Measurements from ENCODE around the gene SCP2D1. TPM values are rescaled to one million over a fixed set of nuclear protein-coding genes. Genes with fewer than 3 reads are reported as not detected.
A peak's percentile ranks its signal among the peaks of the same experiment; 100 is the strongest.

The SCP2D1 gene
- total RNA-seq, 1 donor from 2014 or later = not detected

DNA sequence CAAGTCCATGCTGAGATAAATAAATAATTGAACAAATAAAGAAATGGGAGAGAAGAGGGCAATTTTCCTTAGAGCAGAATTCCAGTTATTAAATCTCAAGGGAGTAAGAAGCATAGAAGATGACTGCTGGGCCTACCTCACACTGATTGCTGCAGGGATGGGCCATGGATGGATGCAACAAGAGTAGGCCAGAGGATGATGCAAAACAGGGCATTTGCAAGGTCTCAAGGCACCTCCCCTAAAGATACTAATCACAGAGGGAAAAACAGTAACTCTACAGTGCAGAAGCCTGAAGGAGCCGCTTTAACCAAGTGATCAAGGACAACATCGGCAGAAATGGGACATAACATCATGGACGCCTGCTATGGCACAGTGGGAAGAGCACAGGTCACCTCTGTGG is 1.7 kb upstream of the SCP2D1 start:
- Mint-ChIP-seq H3K36me3 (no peaks in the 10 kb centered on the region), H3K4me1 (ENCODE audit: unreplicated experiment) (no peaks in the 10 kb centered on the region), H3K27ac (no peak overlapping the region), H3K9me3 (no peaks in the 10 kb centered on the region), H3K4me3 (no peak overlapping the region), H3K27me3 (peaks cover 10% of the 10 kb centered on the region)
- no peak for DNase-seq (ENCODE audit: extremely low spot score, unreplicated experiment)
- TF ChIP-seq, protein P1, sequence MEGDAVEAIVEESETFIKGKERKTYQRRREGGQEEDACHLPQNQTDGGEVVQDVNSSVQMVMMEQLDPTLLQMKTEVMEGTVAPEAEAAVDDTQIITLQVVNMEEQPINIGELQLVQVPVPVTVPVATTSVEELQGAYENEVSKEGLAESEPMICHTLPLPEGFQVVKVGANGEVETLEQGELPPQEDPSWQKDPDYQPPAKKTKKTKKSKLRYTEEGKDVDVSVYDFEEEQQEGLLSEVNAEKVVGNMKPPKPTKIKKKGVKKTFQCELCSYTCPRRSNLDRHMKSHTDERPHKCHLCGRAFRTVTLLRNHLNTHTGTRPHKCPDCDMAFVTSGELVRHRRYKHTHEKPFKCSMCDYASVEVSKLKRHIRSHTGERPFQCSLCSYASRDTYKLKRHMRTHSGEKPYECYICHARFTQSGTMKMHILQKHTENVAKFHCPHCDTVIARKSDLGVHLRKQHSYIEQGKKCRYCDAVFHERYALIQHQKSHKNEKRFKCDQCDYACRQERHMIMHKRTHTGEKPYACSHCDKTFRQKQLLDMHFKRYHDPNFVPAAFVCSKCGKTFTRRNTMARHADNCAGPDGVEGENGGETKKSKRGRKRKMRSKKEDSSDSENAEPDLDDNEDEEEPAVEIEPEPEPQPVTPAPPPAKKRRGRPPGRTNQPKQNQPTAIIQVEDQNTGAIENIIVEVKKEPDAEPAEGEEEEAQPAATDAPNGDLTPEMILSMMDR (conservative IDR thresholded peaks at IDR 0.05) = no peak

DNA sequence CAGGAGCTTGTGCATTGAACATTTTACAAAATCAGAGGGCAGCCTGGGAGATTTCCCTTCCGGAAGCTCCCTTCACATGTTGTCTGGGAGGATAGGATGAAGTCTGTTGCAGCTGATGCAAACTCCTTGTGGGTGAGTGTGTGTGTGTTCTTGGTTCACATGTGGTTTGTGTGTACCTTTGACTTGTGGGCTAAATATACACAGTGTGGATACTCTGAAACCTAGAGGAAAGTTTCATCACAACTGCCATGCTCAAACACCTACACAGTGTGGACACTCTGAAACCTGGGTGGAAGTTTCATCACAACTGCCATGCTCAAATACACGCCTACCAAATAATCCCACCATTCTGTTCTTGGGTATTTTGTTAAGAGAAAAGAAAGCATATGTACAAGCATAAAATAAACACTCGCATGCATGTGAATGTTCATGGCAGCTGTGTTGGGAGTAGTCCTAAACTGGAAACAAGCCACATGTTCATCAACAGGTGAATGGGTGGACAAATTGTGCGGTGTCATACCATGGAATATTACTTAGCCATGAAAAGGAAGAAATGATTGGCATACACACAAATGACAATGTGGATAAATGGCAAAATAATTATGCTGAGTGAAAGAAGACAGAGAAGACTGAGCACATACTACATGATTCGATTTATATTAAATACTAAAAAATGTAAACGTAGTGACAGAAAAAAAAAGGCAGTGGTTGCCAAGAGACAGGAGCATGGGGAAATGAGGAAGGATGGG is 1.8 kb downstream of the SCP2D1 start:
- no peaks in the 10 kb centered on the region for H3K9me3 Mint-ChIP-seq
- no peak overlapping the region for H3K4me3 Mint-ChIP-seq
- H3K36me3 Mint-ChIP-seq = no peaks in the 10 kb centered on the region
- no peak for DNase-seq (ENCODE audit: extremely low spot score, unreplicated experiment)
- TF ChIP-seq, protein P1 (conservative IDR thresholded peaks at IDR 0.05) = no peak
- no peak overlapping the region for H3K27ac Mint-ChIP-seq
- H3K27me3 Mint-ChIP-seq = peaks cover 10% of the 10 kb centered on the region
- no peaks in the 10 kb centered on the region for H3K4me1 Mint-ChIP-seq (ENCODE audit: unreplicated experiment)

DNA sequence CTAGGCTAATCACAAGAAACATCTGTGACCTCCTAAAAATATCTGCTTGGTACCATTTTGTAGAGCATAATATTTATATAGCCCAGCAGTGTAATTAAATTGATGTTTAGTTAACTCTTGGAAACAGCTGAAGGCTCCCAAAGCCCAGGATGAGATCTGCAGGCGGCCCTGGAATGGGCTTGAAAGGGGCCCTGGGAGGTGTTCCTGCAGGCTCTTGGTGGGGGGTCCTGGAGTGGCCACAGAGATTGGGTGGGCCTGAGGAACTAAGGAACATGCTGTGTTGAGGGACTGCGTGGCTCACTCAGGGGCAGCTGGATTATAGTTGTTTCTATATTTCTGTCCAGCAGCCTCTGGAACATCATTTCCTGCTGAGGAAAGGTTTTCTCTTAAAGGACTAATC is 9.2 kb downstream of the SCP2D1 start:
- Mint-ChIP-seq H3K27ac (no peak overlapping the region), H3K27me3 (no peaks in the 10 kb centered on the region), H3K4me3 (no peak overlapping the region), H3K36me3 (no peaks in the 10 kb centered on the region), H3K9me3 (no peaks in the 10 kb centered on the region), H3K4me1 (ENCODE audit: unreplicated experiment) (peaks cover 5% of the 10 kb centered on the region)
- DNase-seq (ENCODE audit: extremely low spot score, unreplicated experiment) = no peak
- TF ChIP-seq, protein P1 (conservative IDR thresholded peaks at IDR 0.05) = no peak

DNA sequence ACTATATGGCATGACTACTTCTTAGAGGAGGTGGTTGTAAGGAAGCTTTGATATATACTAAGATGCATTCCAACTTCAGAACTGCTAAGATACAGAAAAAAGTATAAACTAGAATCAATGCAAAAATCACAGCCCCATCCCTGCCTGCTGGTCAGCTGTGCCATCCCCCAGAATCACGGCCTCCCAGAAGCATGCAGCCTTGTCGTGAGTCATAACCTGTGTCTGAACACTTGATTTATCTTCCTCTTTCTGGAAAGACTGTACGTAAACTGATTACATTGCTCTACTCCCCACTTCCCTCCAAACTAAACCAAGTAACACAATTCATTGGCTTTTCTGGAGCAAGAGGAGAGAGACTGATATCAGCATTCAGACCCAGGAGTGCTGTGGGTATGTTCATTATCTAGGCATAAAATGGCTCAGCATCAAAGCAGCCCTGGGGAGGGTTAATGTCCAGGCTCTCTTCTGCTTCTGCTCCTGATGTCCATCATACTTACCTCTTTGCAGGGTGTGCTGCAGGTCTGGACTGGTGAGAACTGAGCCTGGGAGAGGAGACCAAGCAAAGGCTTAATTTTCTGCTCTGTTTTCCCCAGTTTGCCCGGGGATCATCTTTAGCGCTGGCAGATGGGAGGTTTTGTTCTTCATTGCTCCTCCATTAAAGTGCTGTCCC is 18.4 kb downstream of the SCP2D1 start:
- H3K27me3 Mint-ChIP-seq = no peaks in the 10 kb centered on the region
- H3K4me3 Mint-ChIP-seq = peak overlapping the region; percentile 15
- H3K36me3 Mint-ChIP-seq = no peaks in the 10 kb centered on the region
- no peak overlapping the region for H3K27ac Mint-ChIP-seq
- DNase-seq (ENCODE audit: extremely low spot score, unreplicated experiment) = no peak
- H3K9me3 Mint-ChIP-seq = no peaks in the 10 kb centered on the region
- peaks cover 19% of the 10 kb centered on the region for H3K4me1 Mint-ChIP-seq (ENCODE audit: unreplicated experiment)
- TF ChIP-seq, protein P1 (conservative IDR thresholded peaks at IDR 0.05) = no peak

DNA sequence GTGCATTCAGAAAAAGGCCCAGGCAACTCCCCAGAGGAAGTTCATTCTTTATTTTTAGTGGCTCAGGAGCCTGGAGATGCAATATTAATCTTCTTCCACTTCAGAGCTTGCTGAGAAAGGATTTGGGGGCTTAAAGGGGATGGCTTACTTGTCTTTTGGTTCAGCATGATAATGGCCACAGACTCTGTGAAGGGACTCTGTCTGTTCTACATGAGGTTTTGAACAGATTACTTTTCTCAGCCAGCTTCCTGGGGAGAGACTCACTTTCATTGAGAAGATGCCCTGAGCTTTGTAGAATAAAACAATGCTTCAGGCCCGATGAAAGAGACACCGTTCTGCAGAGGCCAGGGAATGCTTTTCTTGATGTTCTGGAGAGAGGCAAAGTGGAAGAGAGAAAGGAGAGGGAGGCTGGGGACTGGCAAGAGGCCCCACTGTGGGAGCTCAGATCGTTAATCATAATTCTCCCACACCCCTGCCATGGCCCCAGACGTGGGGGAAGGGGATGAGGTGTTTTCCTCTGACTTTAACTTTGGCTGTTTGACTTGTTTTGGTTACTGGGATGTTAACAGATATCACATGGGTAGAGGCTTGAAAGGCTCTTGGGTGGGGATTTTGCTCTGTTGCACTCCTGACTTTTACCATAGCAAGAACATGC is 19.1 kb downstream of the SCP2D1 start:
- Mint-ChIP-seq H3K36me3 (no peaks in the 10 kb centered on the region), H3K27me3 (no peaks in the 10 kb centered on the region), H3K27ac (no peak overlapping the region), H3K9me3 (no peaks in the 10 kb centered on the region), H3K4me3 (peak overlapping the region; percentile 2), H3K4me1 (ENCODE audit: unreplicated experiment) (peaks cover 19% of the 10 kb centered on the region)
- TF ChIP-seq, protein P1 (conservative IDR thresholded peaks at IDR 0.05) = no peak
- DNase-seq (ENCODE audit: extremely low spot score, unreplicated experiment) = no peak
